SK-N-SH (cell line): ENCODE data around the gene ZNF613. TPM values are rescaled to one million over a fixed set of nuclear protein-coding genes. Genes with fewer than 3 reads are reported as not detected.
A peak's percentile ranks its signal among the peaks of the same experiment; 100 is the strongest.

Source experiments
- CTCF ChIA-PET: fragments of 300-600, 350-600 bp; formaldehyde crosslinking; extraction: SDS; loops from one replicate; lab custom pipeline; 2021; lab: Yijun Ruan, JAX
- POLR2A ChIA-PET: fragments of 350-600 bp; sonication (Branson Sonifier 250); formaldehyde crosslinking; extraction: SDS; loops from one replicate; lab custom pipeline; 2020; ENCODE audit warnings: antibody characterized with exemption, inconsistent platforms; lab: Yijun Ruan, JAX
- DNase-seq: peaks from one replicate; pipeline ENCODE4 v3.0.0; 2012
- H2AFZ ChIP-seq: fragments of 200-600 bp; sonication (generic); 2 replicates; pipeline ENCODE4 v1.8.1; 2016; ENCODE audit warnings: antibody characterized with exemption, mild to moderate bottlenecking, low read depth
- H3F3A ChIP-seq: fragments of 200-600 bp; sonication (generic); replicated peaks from 2 replicates; pipeline ENCODE3; 2016; ENCODE audit warnings: antibody characterized with exemption, mild to moderate bottlenecking; ENCODE audit not compliant: insufficient read depth
- H3K27ac ChIP-seq, 2 experiments: fragments of 200-500 bp in 1 of 2; fragments of 200-600 bp in 1 of 2; sonication (Bioruptor generic) in 1 of 2; sonication (generic), shearing (Covaris generic) in 1 of 2; 2 replicates each; pipeline versions ENCODE4 v1.5.1 to v1.6.1; 2014 to 2016; ENCODE audit warnings: low read depth in 2 of 2, inconsistent platforms in 1 of 2, low read length in 1 of 2, mild to moderate bottlenecking in 1 of 2, mixed read lengths in 1 of 2
- H3K27me3 ChIP-seq: fragments of 200-600 bp; sonication (generic), shearing (Covaris generic); 2 replicates; pipeline ENCODE4 v1.6.1; 2016; ENCODE audit warnings: mixed run types; ENCODE audit not compliant: insufficient read depth
- H3K36me3 ChIP-seq, 2 experiments: fragments of 200-500 bp in 1 of 2; fragments of 200-600 bp in 1 of 2; sonication (Bioruptor generic) in 1 of 2; sonication (generic) in 1 of 2; replicated peaks in 1 of 2; 2 replicates each; pipeline versions ENCODE3 to v1.5.1; 2014 to 2016; ENCODE audit warnings: low read length in 1 of 2, mild to moderate bottlenecking in 1 of 2; ENCODE audit not compliant: insufficient read depth in 2 of 2, control insufficient read depth in 1 of 2
- H3K4me1 ChIP-seq, 2 experiments: fragments of 200-500 bp in 1 of 2; fragments of 200-600 bp in 1 of 2; sonication (Bioruptor generic) in 1 of 2; sonication (generic), shearing (Covaris generic) in 1 of 2; 2 replicates each; pipeline versions ENCODE4 v1.5.1 to v1.6.1; 2014 to 2016; ENCODE audit warnings: low read depth in 1 of 2, low read length in 1 of 2, mixed run types in 1 of 2; ENCODE audit not compliant: insufficient read depth in 2 of 2, control insufficient read depth in 1 of 2
- H3K4me2 ChIP-seq: fragments of 200-600 bp; sonication (generic), shearing (Covaris generic); 2 replicates; pipeline ENCODE4 v1.6.1; 2017; ENCODE audit warnings: mixed run types
- H3K4me3 ChIP-seq, 2 experiments: fragments of 200-500 bp in 1 of 2; fragments of 200-600 bp in 1 of 2; sonication (Bioruptor generic) in 1 of 2; sonication (generic), shearing (Covaris generic) in 1 of 2; 2 replicates each; pipeline versions ENCODE4 v1.5.1 to v1.8.1; 2014 to 2016; ENCODE audit warnings: low read depth in 2 of 2, inconsistent platforms in 1 of 2, low read length in 1 of 2, mild to moderate bottlenecking in 1 of 2, mixed read lengths in 1 of 2, moderate library complexity in 1 of 2
- H3K79me2 ChIP-seq: fragments of 200-600 bp; sonication (generic); 2 replicates; pipeline ENCODE4 v1.8.1; 2017; ENCODE audit warnings: mild to moderate bottlenecking; ENCODE audit not compliant: insufficient read depth
- H3K9ac ChIP-seq: fragments of 200-600 bp; sonication (generic); 2 replicates; pipeline ENCODE4 v1.6.1; 2017; ENCODE audit warnings: mixed run types
- H3K9me2 ChIP-seq: fragments of 200-600 bp; sonication (generic); 2 replicates; pipeline ENCODE4 v1.6.1; 2017; ENCODE audit warnings: mixed run types
- H3K9me3 ChIP-seq: fragments of 200-600 bp; sonication (generic); 2 replicates; pipeline ENCODE4 v1.6.1; 2017; ENCODE audit warnings: mixed run types, mild to moderate bottlenecking, moderate library complexity
- H4K20me1 ChIP-seq: fragments of 200-600 bp; sonication (generic); 2 replicates; pipeline ENCODE4 v1.6.1; 2017; ENCODE audit warnings: mild to moderate bottlenecking, mixed run types; ENCODE audit not compliant: insufficient read depth
- CHD2 ChIP-seq: fragments of 150-350 bp; IDR thresholded peaks from 2 replicates; pipeline ENCODE4 v1.6.1; 2018; ENCODE audit warnings: low read length; ENCODE audit not compliant: partially characterized antibody
- EP300 ChIP-seq, 2 experiments: IDR thresholded peaks; 2 replicates each; pipeline versions ENCODE4 v1.4.0 to v1.6.1; 2012; ENCODE audit warnings: borderline replicate concordance in 1 of 2, low read depth in 1 of 2, low read length in 1 of 2
- EZH2phosphoT487 ChIP-seq: fragments of 200-600 bp; sonication (generic); IDR thresholded peaks from 2 replicates; pipeline ENCODE4 v1.6.1; 2017; ENCODE audit warnings: low read depth, mixed run types, mild to moderate bottlenecking, antibody characterized with exemption, moderate library complexity, borderline replicate concordance
- FOXJ3 ChIP-seq: sonication (generic); formaldehyde crosslinking; IDR thresholded peaks from 2 replicates; pipeline ENCODE4 v1.5.1; 2020; ENCODE audit warnings: mild to moderate bottlenecking, missing genetic modification reagents
- GABPA ChIP-seq: IDR thresholded peaks from 2 replicates; pipeline ENCODE4 v1.4.0; 2012; ENCODE audit warnings: low read depth, mild to moderate bottlenecking
- GATA2 ChIP-seq: sonication (generic); formaldehyde crosslinking; IDR thresholded peaks from 2 replicates; pipeline ENCODE4 v1.5.0; 2020; ENCODE audit warnings: mild to moderate bottlenecking, missing genetic modification reagents
- IRF3 ChIP-seq: fragments of 150-350 bp; IDR thresholded peaks from 2 replicates; pipeline ENCODE4 v1.6.1; 2016; ENCODE audit warnings: mild to moderate bottlenecking, low read depth, low read length
- MEF2A ChIP-seq: IDR thresholded peaks from 2 replicates; pipeline ENCODE4 v1.4.0; 2012; ENCODE audit warnings: low read depth, borderline replicate concordance
- MXI1 ChIP-seq: IDR thresholded peaks from 2 replicates; pipeline ENCODE4 v1.6.1; 2012; ENCODE audit warnings: mild to moderate bottlenecking, low read depth, low read length, improper control_type of control experiment
- NFIC ChIP-seq: IDR thresholded peaks from 2 replicates; pipeline ENCODE4 v1.4.0; 2012; ENCODE audit warnings: borderline replicate concordance
- NRF1 ChIP-seq: IDR thresholded peaks from 2 replicates; pipeline ENCODE4 v1.6.1; 2012; ENCODE audit warnings: low read depth, mild to moderate bottlenecking, low read length
- PBX3 ChIP-seq: IDR thresholded peaks from 2 replicates; pipeline ENCODE4; 2012
- POLR2AphosphoS5 ChIP-seq: IDR thresholded peaks from 2 replicates; pipeline ENCODE4 v1.6.1; 2012; ENCODE audit warnings: low read depth, low read length
- RAD21 ChIP-seq: IDR thresholded peaks from 2 replicates; pipeline ENCODE4 v1.6.1; 2012; ENCODE audit warnings: mild to moderate bottlenecking, low read length
- REST ChIP-seq: IDR thresholded peaks from 2 replicates; pipeline ENCODE4 v1.6.1; 2012; ENCODE audit warnings: mild to moderate bottlenecking, low read depth, low read length, moderate library complexity
- RFX5 ChIP-seq: IDR thresholded peaks from 2 replicates; pipeline ENCODE4 v1.6.1; 2012; ENCODE audit warnings: mild to moderate bottlenecking, improper control_type of control experiment, low read length
- RXRA ChIP-seq: IDR thresholded peaks from 2 replicates; pipeline ENCODE4 v1.4.0; 2012; ENCODE audit warnings: low read depth, mild to moderate bottlenecking, borderline replicate concordance
- SIN3A ChIP-seq: IDR thresholded peaks from 2 replicates; pipeline ENCODE4 v1.6.1; 2012; ENCODE audit warnings: low read depth, mild to moderate bottlenecking, low read length, moderate library complexity, borderline replicate concordance
- TCF12 ChIP-seq: IDR thresholded peaks from 2 replicates; pipeline ENCODE4 v1.4.0; 2012
- TEAD4 ChIP-seq: IDR thresholded peaks from 2 replicates; pipeline ENCODE4 v1.4.0; 2012; ENCODE audit warnings: mild to moderate bottlenecking, borderline replicate concordance; ENCODE audit not compliant: insufficient read depth
- USF1 ChIP-seq: IDR thresholded peaks from 2 replicates; pipeline ENCODE4 v1.4.0; 2012; ENCODE audit warnings: low read depth, borderline replicate concordance
- ZBTB33 ChIP-seq: IDR thresholded peaks from 2 replicates; pipeline ENCODE4 v1.4.0; 2012; ENCODE audit warnings: low read depth, borderline replicate concordance
- polyA plus RNA-seq, 3 experiments: library from polyadenylated mRNA; depleted of rRNA; stranded (reverse); fragments of >200 nt; gene quantifications; 2 replicates each; pipeline ENCODE4 v1.2.3, GENCODE V29; 2012

The ZNF613 gene
- polyA plus RNA-seq, 1 of the 3 experiments (the other 2 are of a cell fraction), result 2.2 TPM

GRCh38 chr19:51887522-51888498 is 39.5 kb upstream of the ZNF613 start, which contains the start of gene ZNF577 (continued):
- TF ChIP-seq REST (no peak), MEF2A (no peak), GATA2 (CRISPR knock-in tag) (no peak), RXRA (no peak), SIN3A (no peak), CHD2 (peak; percentile 51), RAD21 (no peak), EZH2phosphoT487 (no peak), ZBTB33 (peak; percentile 54; the same call in 1 of the 2 replicates)

- Histone ChIP-seq H3K4me3 (no peak overlapping the region), H3K79me2 (0 out of 2 replicates have a peak, but pooled peaks cover 3% of the 10 kb centered on the region), H3K4me2 (no peak overlapping the region), H4K20me1 (no peaks in the 10 kb centered on the region), H3K27me3 (no peaks in the 10 kb centered on the region), H3K4me1 (no peaks in the 10 kb centered on the region), H3K36me3 (peaks cover 52 to 61% of the 10 kb centered on the region in 2 experiments), H3K9me3 (peaks cover 45% of the 10 kb centered on the region), H3K27ac (no peak overlapping the region), H3K9me2 (no peaks in the 10 kb centered on the region), H3K9ac (no peak overlapping the region)
- no peak for DNase-seq
- CTCF ChIA-PET, result no interaction called here
- POLR2A ChIA-PET, result no interaction called here
- TF ChIP-seq EP300 (IDR thresholded peaks at IDR 0.05; ENCODE audit: borderline replicate concordance in 1 of 2, low read depth in 1 of 2, low read length in 1 of 2), result no peak
- no peak for TF ChIP-seq USF1
- no peak for TF ChIP-seq CHD2
- no peak for TF ChIP-seq FOXJ3 (CRISPR knock-in tag)
- TF ChIP-seq PBX3, result no peak
- TF ChIP-seq GATA2 (CRISPR knock-in tag), result no peak
- no peak for TF ChIP-seq TEAD4
- TF ChIP-seq IRF3, result no peak
- no peak for TF ChIP-seq RAD21
- TF ChIP-seq MXI1, result no peak
- no peak for TF ChIP-seq POLR2AphosphoS5
- no peak for TF ChIP-seq NRF1
- no peak for TF ChIP-seq GABPA
- TF ChIP-seq NFIC, result no peak
- TF ChIP-seq RFX5, result no peak
- TF ChIP-seq TCF12, result no peak
- TF ChIP-seq, all 33 proteins: peak for 0
- Histone ChIP-seq H2AFZ (no peak overlapping the region), H3F3A (peaks cover 6% of the 10 kb centered on the region)
Measured at GRCh38 chr19:51889934-51890333, 37.3 kb upstream of the ZNF613 start.
